Measurements from ENCODE around the gene ZRANB1.

ZRANB1 gene

DNA sequence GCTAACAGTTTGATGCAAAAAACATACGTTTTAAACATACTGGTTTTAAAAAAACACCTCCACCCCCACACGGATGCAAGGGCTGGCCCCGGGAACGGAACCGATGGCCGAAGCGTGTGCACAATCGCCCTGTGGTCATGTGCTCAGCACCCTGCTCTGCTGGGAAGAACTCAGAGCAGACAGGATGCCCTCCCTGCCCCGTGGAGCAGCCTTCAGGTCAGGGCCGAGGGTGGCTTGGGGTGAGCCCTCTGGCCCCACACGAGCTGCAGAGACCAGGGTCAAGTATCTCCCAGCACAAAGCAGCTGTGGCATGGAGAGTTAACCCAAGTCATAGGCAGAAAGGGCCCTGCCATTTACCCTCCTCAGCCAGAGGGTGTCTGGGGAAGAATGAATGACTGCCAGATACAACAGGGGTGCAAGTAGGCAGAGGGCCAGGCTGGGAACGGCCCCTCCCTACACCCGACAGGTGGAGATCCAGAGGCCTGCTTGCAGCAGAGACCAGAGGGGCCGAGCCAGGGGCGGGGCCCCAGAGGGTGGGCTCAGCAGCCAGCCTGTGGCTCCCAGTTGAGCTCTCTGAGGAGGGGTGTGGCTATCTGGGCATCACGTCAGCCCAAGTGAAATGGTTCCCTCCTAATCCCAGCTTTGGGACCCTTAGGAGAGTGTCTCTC, 56.8 kb downstream of the ZRANB1 start:
- TF ChIP-seq, protein P1, sequence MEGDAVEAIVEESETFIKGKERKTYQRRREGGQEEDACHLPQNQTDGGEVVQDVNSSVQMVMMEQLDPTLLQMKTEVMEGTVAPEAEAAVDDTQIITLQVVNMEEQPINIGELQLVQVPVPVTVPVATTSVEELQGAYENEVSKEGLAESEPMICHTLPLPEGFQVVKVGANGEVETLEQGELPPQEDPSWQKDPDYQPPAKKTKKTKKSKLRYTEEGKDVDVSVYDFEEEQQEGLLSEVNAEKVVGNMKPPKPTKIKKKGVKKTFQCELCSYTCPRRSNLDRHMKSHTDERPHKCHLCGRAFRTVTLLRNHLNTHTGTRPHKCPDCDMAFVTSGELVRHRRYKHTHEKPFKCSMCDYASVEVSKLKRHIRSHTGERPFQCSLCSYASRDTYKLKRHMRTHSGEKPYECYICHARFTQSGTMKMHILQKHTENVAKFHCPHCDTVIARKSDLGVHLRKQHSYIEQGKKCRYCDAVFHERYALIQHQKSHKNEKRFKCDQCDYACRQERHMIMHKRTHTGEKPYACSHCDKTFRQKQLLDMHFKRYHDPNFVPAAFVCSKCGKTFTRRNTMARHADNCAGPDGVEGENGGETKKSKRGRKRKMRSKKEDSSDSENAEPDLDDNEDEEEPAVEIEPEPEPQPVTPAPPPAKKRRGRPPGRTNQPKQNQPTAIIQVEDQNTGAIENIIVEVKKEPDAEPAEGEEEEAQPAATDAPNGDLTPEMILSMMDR (IDR thresholded peaks at IDR 0.05; ENCODE audit: low read depth, low read length) = no peak
- no peak overlapping the region for H3K4me3 ChIP-seq (ENCODE audit: low read depth, low read length)

DNA sequence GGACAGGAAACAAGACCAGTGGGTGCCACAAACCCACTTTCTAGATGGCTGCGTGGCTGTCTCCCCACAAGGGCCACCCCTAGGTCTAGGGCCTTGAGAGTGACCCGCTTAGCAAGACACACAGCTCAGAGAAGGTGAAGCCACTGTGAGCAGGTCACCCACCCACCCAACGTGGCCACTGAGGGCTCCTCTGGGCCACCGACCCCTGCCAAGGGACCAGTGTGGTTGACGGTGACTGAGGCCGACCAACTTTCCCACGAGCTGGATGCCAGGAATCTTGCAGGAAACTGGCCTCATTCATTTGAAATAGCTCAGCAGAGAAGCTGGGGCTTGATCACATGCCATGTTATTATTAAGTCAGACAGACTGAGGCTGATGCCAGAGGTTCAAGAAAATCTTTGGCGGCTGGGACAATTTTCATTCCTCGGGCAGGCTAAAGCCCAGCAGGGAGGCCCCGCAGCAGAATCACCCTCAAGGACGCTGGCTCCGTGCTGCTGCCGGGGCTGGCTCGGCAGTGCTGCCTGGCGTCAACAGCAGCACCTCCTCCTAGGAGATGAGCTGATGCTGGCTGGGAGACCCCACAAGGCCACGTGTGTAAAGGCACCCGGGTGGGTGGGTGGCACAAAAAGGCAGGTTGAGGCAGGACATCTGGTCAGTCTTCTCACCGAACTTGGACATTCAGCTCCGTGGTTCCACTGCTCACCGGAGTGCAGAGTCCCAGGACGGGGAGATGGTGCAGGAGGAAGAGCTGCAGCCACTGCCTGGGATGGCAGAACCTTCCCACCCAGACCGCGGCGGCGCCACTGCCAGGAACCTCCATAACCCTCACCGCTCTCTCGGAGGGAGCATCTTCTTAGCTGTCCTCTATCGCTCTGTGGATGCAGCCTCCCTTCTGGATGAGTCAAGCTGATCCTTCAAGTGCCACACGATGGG, 57.8 kb downstream of the ZRANB1 start:
- no peak overlapping the region for H3K4me3 ChIP-seq (ENCODE audit: low read depth, low read length)
- TF ChIP-seq, protein P1 (IDR thresholded peaks at IDR 0.05; ENCODE audit: low read depth, low read length) = no peak

GRCh38 chr10:125000366-125001312, 58.7 kb downstream of the ZRANB1 start:
- TF ChIP-seq, protein P1 (IDR thresholded peaks at IDR 0.05; ENCODE audit: low read depth, low read length) = no peak; the same call in 1 of the 2 replicates
- no peak overlapping the region for H3K4me3 ChIP-seq (ENCODE audit: low read depth, low read length)

GRCh38 chr10:125001313-125002046, 59.6 kb downstream of the ZRANB1 start:
- TF ChIP-seq, protein P1 (IDR thresholded peaks at IDR 0.05; ENCODE audit: low read depth, low read length) = no peak
- H3K4me3 ChIP-seq (ENCODE audit: low read depth, low read length) = no peak overlapping the region

- TF ChIP-seq, protein P1 (IDR thresholded peaks at IDR 0.05; ENCODE audit: low read depth, low read length) = no peak
- H3K4me3 ChIP-seq (ENCODE audit: low read depth, low read length) = no peak overlapping the region
Measured at GRCh38 chr10:125002047-125002422, 60.1 kb downstream of the ZRANB1 start.

- no peak overlapping the region for H3K4me3 ChIP-seq (ENCODE audit: low read depth, low read length)
- TF ChIP-seq, protein P1 (IDR thresholded peaks at IDR 0.05; ENCODE audit: low read depth, low read length) = no peak
Measured at GRCh38 chr10:125002423-125003145, 60.7 kb downstream of the ZRANB1 start.

All from WI38 (cell line).